Activated CD4-positive, alpha-beta T cell treated with anti-CD3 and anti-CD28 coated beads, Interleukin-2, Interleukin-6, amounts not matched to agents 100 ng/mL and 50 ng/mL, durations not matched to agents 16 hours and 8 hours (primary cell): Measurements from ENCODE around the gene INF2.
"Not testable (repeated sequence)": the region's sequence is repeated elsewhere in the genome, so short reads cannot be mapped to it uniquely, and the experiment has no call there.

Source experiments
- DNase-seq: peaks from one replicate; pipeline ENCODE4 v3.0.0-alpha.2; 2020

INF2 gene

GRCh38 chr14:104724407-104724980, 35.1 kb downstream of the INF2 start:
- no peak for DNase-seq

- no peak for DNase-seq
These were observed 35.8 kb downstream of the INF2 start for GRCh38 chr14:104724981-104725771.

GRCh38 chr14:104725772-104726548, 36.5 kb downstream of the INF2 start:
- DNase-seq = no peak

- no peak for DNase-seq
These were observed 37.4 kb downstream of the INF2 start for GRCh38 chr14:104726600-104727451.

- DNase-seq = no peak
These were observed 39.2 kb downstream of the INF2 start for GRCh38 chr14:104728631-104729030.

- not testable (repeated sequence) for DNase-seq
These were observed 39.9 kb downstream of the INF2 start for GRCh38 chr14:104729176-104729834.

GRCh38 chr14:104729835-104730181, 40.4 kb downstream of the INF2 start:
- no peak for DNase-seq

- DNase-seq = no peak
These were observed 41.1 kb downstream of the INF2 start for GRCh38 chr14:104730487-104730886.

- no peak for DNase-seq
These were observed 42.2 kb downstream of the INF2 start for GRCh38 chr14:104731320-104732294.

GRCh38 chr14:104732355-104732804, 43.0 kb downstream of the INF2 start:
- DNase-seq = no peak

- DNase-seq = no peak
These were observed 43.7 kb downstream of the INF2 start for GRCh38 chr14:104732931-104733681.

GRCh38 chr14:104734051-104734587, 44.7 kb downstream of the INF2 start:
- no peak for DNase-seq

GRCh38 chr14:104734601-104734990, 45.2 kb downstream of the INF2 start:
- no peak for DNase-seq

GRCh38 chr14:104734991-104735779, 45.8 kb downstream of the INF2 start:
- no peak for DNase-seq

GRCh38 chr14:104735830-104736642, 46.6 kb downstream of the INF2 start:
- DNase-seq = no peak

GRCh38 chr14:104738375-104739019, 49.1 kb downstream of the INF2 start:
- no peak for DNase-seq

- DNase-seq = no peak
These were observed 49.6 kb downstream of the INF2 start for GRCh38 chr14:104739026-104739425.
